MM.1S (cell line): ENCODE results near the gene PGPEP1.
A peak's percentile ranks its signal among the peaks of the same experiment; 100 is the strongest.

ENCODE experiments used
- DNase-seq: peaks from one replicate; pipeline ENCODE4 v3.0.0-alpha.2; 2015
- H2AFZ ChIP-seq: fragments of 300-600 bp; sonication (generic); 2 replicates; pipeline ENCODE4 v1.6.0; 2016; ENCODE audit warnings: antibody characterized with exemption, low read length
- H3F3A ChIP-seq: fragments of 300-600 bp; sonication (generic); 2 replicates; pipeline ENCODE4 v1.6.1; 2016; ENCODE audit warnings: mild to moderate bottlenecking, antibody characterized with exemption, low read length, moderate library complexity, mixed read lengths; ENCODE audit not compliant: insufficient read depth
- H3K27ac ChIP-seq: fragments of 300-600 bp; sonication (generic); 2 replicates; pipeline ENCODE4 v1.5.1; 2016; ENCODE audit warnings: mild to moderate bottlenecking, low read length
- H3K27me3 ChIP-seq: fragments of 300-600 bp; sonication (generic); replicated peaks from 2 replicates; pipeline ENCODE4 v1.6.0; 2016; ENCODE audit warnings: low read length; ENCODE audit not compliant: insufficient read depth
- H3K36me3 ChIP-seq: fragments of 300-600 bp; sonication (generic); replicated peaks from 2 replicates; pipeline ENCODE4 v1.6.1; 2016; ENCODE audit warnings: mild to moderate bottlenecking, low read length, mixed read lengths; ENCODE audit not compliant: insufficient read depth
- H3K4me1 ChIP-seq: fragments of 300-600 bp; sonication (generic); 2 replicates; pipeline ENCODE4 v1.6.1; 2016; ENCODE audit warnings: low read length, mixed read lengths
- H3K4me2 ChIP-seq: fragments of 300-600 bp; sonication (generic); 2 replicates; pipeline ENCODE4 v1.6.0; 2016; ENCODE audit warnings: low read depth, low read length
- H3K4me3 ChIP-seq: fragments of 300-600 bp; sonication (generic); 2 replicates; pipeline ENCODE4 v1.5.1; 2016; ENCODE audit warnings: low read length, mixed read lengths
- H3K79me2 ChIP-seq: fragments of 300-600 bp; sonication (generic); 2 replicates; pipeline ENCODE4 v1.6.1; 2016; ENCODE audit warnings: mixed run types, low read length, mixed read lengths
- H3K9ac ChIP-seq: fragments of 300-600 bp; sonication (generic); 2 replicates; pipeline ENCODE4 v1.6.1; 2016; ENCODE audit warnings: low read length, mixed read lengths
- H3K9me2 ChIP-seq: fragments of 300-600 bp; sonication (generic); replicated peaks from 2 replicates; pipeline ENCODE4 v1.6.1; 2016; ENCODE audit warnings: mild to moderate bottlenecking, low read length, mixed read lengths; ENCODE audit not compliant: insufficient read depth
- H3K9me3 ChIP-seq: fragments of 300-600 bp; sonication (generic); replicated peaks from 2 replicates; pipeline ENCODE4 v1.6.1; 2016; ENCODE audit warnings: mild to moderate bottlenecking, low read length, mixed read lengths; ENCODE audit not compliant: insufficient read depth
- H4K20me1 ChIP-seq: fragments of 300-600 bp; sonication (generic); 2 replicates; pipeline ENCODE4 v1.6.1; 2016; ENCODE audit warnings: mild to moderate bottlenecking, low read length, moderate library complexity, mixed read lengths; ENCODE audit not compliant: insufficient read depth
- EZH2 ChIP-seq: fragments of 300-600 bp; sonication (generic); optimal IDR thresholded peaks from 2 replicates; pipeline ENCODE3; 2017; ENCODE audit warnings: low read depth, mild to moderate bottlenecking, antibody characterized with exemption, low read length, mixed read lengths
- EZH2phosphoT487 ChIP-seq: fragments of 300-600 bp; sonication (generic); IDR thresholded peaks from 2 replicates; pipeline ENCODE4 v1.6.1; 2018; ENCODE audit warnings: antibody characterized with exemption, low read length
- TF ChIP-seq, protein P1 (sequence below): fragments of 300-600 bp; sonication (generic); IDR thresholded peaks from 2 replicates; pipeline ENCODE4 v1.5.1; 2016; ENCODE audit warnings: antibody characterized with exemption, low read length, mixed read lengths

The PGPEP1 gene

DNA sequence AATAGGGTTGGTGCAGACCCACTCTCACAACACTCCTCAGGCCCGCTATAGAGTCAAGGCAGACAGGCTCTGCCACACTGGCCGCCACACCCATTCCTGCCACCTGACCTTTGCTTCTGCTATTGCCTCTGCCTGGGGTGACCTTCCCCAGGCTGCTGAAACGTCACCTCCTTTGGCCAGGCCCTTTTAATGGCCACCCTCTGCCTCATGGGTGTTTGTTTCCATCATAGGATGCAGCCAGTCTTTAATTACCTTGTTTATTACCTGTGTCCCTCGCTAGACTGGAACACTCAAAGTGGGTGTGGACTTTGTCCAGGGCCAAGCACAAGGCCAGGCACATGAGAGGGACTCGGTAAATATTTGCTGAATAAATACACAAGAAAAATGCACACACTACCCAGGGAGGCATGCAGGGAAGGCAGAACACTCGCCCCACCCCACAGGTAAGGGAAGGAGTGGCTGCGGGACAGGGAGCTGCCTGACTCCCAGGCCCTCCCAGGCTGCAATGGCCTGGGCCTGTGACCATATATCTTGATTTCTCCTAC lies 20.7 kb upstream of the PGPEP1 start:
- no peaks in the 10 kb centered on the region for H3K9me2 ChIP-seq
- no peaks in the 10 kb centered on the region for H3K9me3 ChIP-seq
- H2AFZ ChIP-seq = no peak overlapping the region
- H3K27ac ChIP-seq = no peak overlapping the region
- H3K4me1 ChIP-seq = peaks cover 17% of the 10 kb centered on the region
- no peak overlapping the region for H3K4me2 ChIP-seq
- DNase-seq = no peak
- H4K20me1 ChIP-seq = no peaks in the 10 kb centered on the region
- H3K4me3 ChIP-seq = no peak overlapping the region
- TF ChIP-seq EZH2phosphoT487 (no peak), EZH2 (no peak)
- TF ChIP-seq, protein P1, sequence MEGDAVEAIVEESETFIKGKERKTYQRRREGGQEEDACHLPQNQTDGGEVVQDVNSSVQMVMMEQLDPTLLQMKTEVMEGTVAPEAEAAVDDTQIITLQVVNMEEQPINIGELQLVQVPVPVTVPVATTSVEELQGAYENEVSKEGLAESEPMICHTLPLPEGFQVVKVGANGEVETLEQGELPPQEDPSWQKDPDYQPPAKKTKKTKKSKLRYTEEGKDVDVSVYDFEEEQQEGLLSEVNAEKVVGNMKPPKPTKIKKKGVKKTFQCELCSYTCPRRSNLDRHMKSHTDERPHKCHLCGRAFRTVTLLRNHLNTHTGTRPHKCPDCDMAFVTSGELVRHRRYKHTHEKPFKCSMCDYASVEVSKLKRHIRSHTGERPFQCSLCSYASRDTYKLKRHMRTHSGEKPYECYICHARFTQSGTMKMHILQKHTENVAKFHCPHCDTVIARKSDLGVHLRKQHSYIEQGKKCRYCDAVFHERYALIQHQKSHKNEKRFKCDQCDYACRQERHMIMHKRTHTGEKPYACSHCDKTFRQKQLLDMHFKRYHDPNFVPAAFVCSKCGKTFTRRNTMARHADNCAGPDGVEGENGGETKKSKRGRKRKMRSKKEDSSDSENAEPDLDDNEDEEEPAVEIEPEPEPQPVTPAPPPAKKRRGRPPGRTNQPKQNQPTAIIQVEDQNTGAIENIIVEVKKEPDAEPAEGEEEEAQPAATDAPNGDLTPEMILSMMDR = no peak
- H3K9ac ChIP-seq = no peak overlapping the region
- peaks cover 46% of the 10 kb centered on the region for H3K79me2 ChIP-seq
- no peaks in the 10 kb centered on the region for H3K36me3 ChIP-seq
- peaks cover 10% of the 10 kb centered on the region for H3F3A ChIP-seq
- no peaks in the 10 kb centered on the region for H3K27me3 ChIP-seq

DNA sequence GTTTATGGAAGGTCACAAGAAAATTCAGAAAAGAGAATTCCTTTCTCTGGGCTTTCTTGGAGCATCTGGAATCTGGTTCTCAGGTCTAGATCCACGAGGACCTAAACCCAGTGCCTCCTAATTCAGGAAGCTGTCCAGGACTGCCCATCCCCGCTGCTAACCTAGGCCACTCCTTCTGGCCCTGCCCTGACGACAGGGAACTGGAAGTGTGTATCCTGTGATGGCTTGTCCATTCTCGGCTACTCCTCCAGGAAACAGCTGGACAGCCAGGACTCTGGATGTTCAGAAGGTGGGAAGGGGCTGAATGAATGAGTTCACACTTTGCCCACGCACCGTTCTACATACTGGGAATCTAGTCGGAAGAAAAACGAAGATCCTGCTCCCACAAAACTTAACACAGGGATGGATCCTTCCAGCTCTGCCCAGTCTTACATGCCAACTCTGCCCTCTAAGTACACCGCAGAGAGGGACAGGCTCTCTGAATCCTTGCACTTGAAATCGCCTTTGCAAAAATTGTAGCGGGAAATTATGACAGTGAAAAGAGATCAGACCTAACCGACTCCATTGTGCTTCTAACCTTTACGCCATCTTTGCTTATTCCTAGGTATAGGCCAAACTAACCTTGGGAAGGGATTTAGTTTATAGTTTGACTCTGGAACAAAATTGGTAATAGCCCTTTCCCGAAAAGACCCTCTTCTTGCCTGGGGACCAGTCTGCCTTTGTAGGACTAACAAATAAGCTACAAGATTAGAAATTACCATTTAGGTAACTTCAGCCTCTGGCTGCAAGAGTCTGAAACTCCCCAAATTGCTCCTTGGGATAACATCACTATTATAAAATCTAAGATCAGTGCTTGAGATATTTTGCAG lies 19.3 kb upstream of the PGPEP1 start:
- no peaks in the 10 kb centered on the region for H3K36me3 ChIP-seq
- H2AFZ ChIP-seq = no peak overlapping the region
- H3K9me3 ChIP-seq = no peaks in the 10 kb centered on the region
- peaks cover 17% of the 10 kb centered on the region for H3K4me1 ChIP-seq
- TF ChIP-seq, protein P1 = no peak
- TF ChIP-seq EZH2phosphoT487 (no peak), EZH2 (no peak)
- DNase-seq = no peak
- H3F3A ChIP-seq = peaks cover 10% of the 10 kb centered on the region
- peak overlapping the region; percentile 82; the same call in 1 of the 2 replicates for H3K4me2 ChIP-seq
- H3K27me3 ChIP-seq = no peaks in the 10 kb centered on the region
- no peak overlapping the region for H3K27ac ChIP-seq
- no peak overlapping the region for H3K4me3 ChIP-seq
- peaks cover 46% of the 10 kb centered on the region for H3K79me2 ChIP-seq
- no peaks in the 10 kb centered on the region for H4K20me1 ChIP-seq
- H3K9ac ChIP-seq = no peak overlapping the region
- no peaks in the 10 kb centered on the region for H3K9me2 ChIP-seq

DNA sequence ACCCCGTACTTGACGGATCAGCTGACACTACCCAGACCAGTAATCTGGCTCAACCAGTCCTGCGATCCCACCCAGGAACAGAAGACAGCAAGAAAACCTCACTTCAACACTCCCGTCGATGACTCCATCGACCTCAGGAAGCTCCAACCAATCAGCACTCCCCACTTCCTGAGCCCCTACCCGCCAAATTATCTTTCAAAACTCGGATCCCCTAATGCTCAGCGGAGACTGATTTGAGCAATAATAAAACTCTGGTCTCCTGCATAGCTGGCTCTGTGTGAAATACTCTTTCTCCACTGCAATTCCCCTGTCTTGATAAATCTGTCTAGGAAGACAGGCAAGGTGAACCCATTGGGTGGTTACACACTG lies 18.7 kb upstream of the PGPEP1 start:
- Histone ChIP-seq H3K36me3 (no peaks in the 10 kb centered on the region), H3K27me3 (no peaks in the 10 kb centered on the region), H3K79me2 (peaks cover 46% of the 10 kb centered on the region), H4K20me1 (no peaks in the 10 kb centered on the region), H3K27ac (no peak overlapping the region), H3F3A (peaks cover 10% of the 10 kb centered on the region), H3K4me3 (peak overlapping the region; percentile 84), H2AFZ (no peak overlapping the region), H3K9me3 (no peaks in the 10 kb centered on the region), H3K4me2 (peak overlapping the region; percentile 82), H3K9me2 (no peaks in the 10 kb centered on the region), H3K9ac (peak overlapping the region; percentile 93), H3K4me1 (peaks cover 17% of the 10 kb centered on the region)
- DNase-seq = no peak
- TF ChIP-seq EZH2 (no peak), EZH2phosphoT487 (no peak)
- TF ChIP-seq, protein P1 = no peak
